GM12878 (cell line): ENCODE data around the gene VCP. TPM values are rescaled to one million over a fixed set of nuclear protein-coding genes. Genes with fewer than 3 reads are reported as not detected.

ENCODE experiments used
- ASH2L ChIP-seq: fragments of 300-600, 200-600 bp; sonication (generic); IDR thresholded peaks from 2 replicates; pipeline ENCODE4 v1.6.1; 2017; ENCODE audit warnings: low read depth, mild to moderate bottlenecking, borderline replicate concordance
- ATF2 ChIP-seq: IDR thresholded peaks from 2 replicates; pipeline ENCODE4 v1.6.1; 2012; ENCODE audit warnings: low read length, inconsistent platforms
- CBFB ChIP-seq: IDR thresholded peaks from 2 replicates; pipeline ENCODE4 v1.6.1; 2016; ENCODE audit warnings: antibody characterized with exemption, low read depth
- FOS ChIP-seq: IDR thresholded peaks from 3 replicates; pipeline ENCODE4 v1.6.1; 2011; ENCODE audit warnings: borderline replicate concordance; ENCODE audit not compliant: insufficient read length; ENCODE audit errors: extremely low read depth
- GATAD2B ChIP-seq: fragments of 450-650 bp; conservative IDR thresholded peaks from 2 replicates; pipeline ENCODE4 v1.6.1; 2017; ENCODE audit warnings: low read depth, mild to moderate bottlenecking, moderate library complexity
- IKZF2 ChIP-seq, 2 experiments: fragments of 450-650 bp; IDR thresholded peaks; 2 replicates each; pipeline ENCODE4 v1.6.1; 2017; ENCODE audit warnings: mild to moderate bottlenecking in 2 of 2, moderate library complexity in 2 of 2
- MEF2A ChIP-seq: IDR thresholded peaks from 2 replicates; pipeline ENCODE4 v1.6.1; 2011; ENCODE audit warnings: low read depth, mild to moderate bottlenecking, low read length, moderate library complexity; ENCODE audit not compliant: insufficient read depth
- MXI1 ChIP-seq: fragments of 150-350 bp; IDR thresholded peaks from 2 replicates; pipeline ENCODE4 v1.6.1; 2011; ENCODE audit warnings: low read depth, mild to moderate bottlenecking, inconsistent platforms, low read length, improper control_type of control experiment
- PAX5 ChIP-seq: IDR thresholded peaks from 2 replicates; pipeline ENCODE4 v1.6.1; 2011; ENCODE audit warnings: low read depth, low read length, borderline replicate concordance
- RAD21 ChIP-seq: IDR thresholded peaks from 2 replicates; pipeline ENCODE4 v1.6.1; 2011; ENCODE audit warnings: mild to moderate bottlenecking, low read depth, low read length, moderate library complexity; ENCODE audit not compliant: insufficient read depth
- RBBP5 ChIP-seq: fragments of 200-600 bp; sonication (generic); conservative IDR thresholded peaks from 2 replicates; pipeline ENCODE4 v1.6.1; 2016
- SIN3A ChIP-seq: IDR thresholded peaks from 2 replicates; pipeline ENCODE4 v1.6.1; 2012; ENCODE audit warnings: low read depth, low read length, improper control_type of control experiment
- SMARCA5 ChIP-seq: fragments of 450-650 bp; IDR thresholded peaks from 2 replicates; pipeline ENCODE4 v1.6.1; 2017; ENCODE audit warnings: mild to moderate bottlenecking
- SPI1 ChIP-seq: IDR thresholded peaks from 2 replicates; pipeline ENCODE4 v1.6.1; 2011; ENCODE audit warnings: low read depth, mild to moderate bottlenecking, low read length, moderate library complexity, borderline replicate concordance; ENCODE audit not compliant: insufficient read depth
- ZNF24 ChIP-seq: fragments of 450-650 bp; IDR thresholded peaks from 2 replicates; pipeline ENCODE4 v1.6.1; 2017; ENCODE audit warnings: antibody characterized with exemption, mild to moderate bottlenecking
- polyA plus RNA-seq, 11 experiments: library from polyadenylated mRNA; depleted of rRNA in 4 of 11; unstranded in 6 of 11; stranded (reverse) in 5 of 11; fragments of >200 nt; fragmentation: Nextera tagmentation in 4 of 11; fragmentation: Illumina TruSeq in 1 of 11; extraction: Ambion mirVana in 4 of 11; extraction: Trizol in 1 of 11; gene quantifications; 1 replicate in 1 of 11; 2 replicates in 10 of 11; pipeline versions ENCODE4 v1.2.1 to v1.2.3, GENCODE V29; 2011 to 2016; ENCODE audit warnings: inconsistent platforms in 2 of 11, missing spikeins in 2 of 11, low read depth in 1 of 11
- total RNA-seq, 4 experiments: library from RNA; depleted of rRNA in 3 of 4; stranded (reverse); fragments of >200 nt in 3 of 4; fragmentation: Illumina TruSeq in 1 of 4; extraction: Trizol in 1 of 4; gene quantifications; 2 replicates each; pipeline versions ENCODE4 v1.2.1 to v1.2.3, GENCODE V29; 2013 to 2021
- TF ChIP-seq, protein P1 (sequence below): fragments of 450-650 bp; IDR thresholded peaks from 2 replicates; pipeline ENCODE4 v1.6.1; 2018; ENCODE audit warnings: borderline replicate concordance, mild to moderate bottlenecking; ENCODE audit not compliant: partially characterized antibody
- TF ChIP-seq, protein P2 (sequence below): fragments of 450-650 bp; IDR thresholded peaks from 2 replicates; pipeline ENCODE4 v1.6.1; 2017; ENCODE audit warnings: borderline replicate concordance
- TF ChIP-seq, protein P3 (sequence below): fragments of 450-650 bp; IDR thresholded peaks from 2 replicates; pipeline ENCODE4 v1.6.1; 2016; ENCODE audit warnings: mild to moderate bottlenecking
- TF ChIP-seq, protein P4 (sequence below): IDR thresholded peaks from 2 replicates; pipeline ENCODE4 v1.6.1; 2012; ENCODE audit warnings: mild to moderate bottlenecking, low read depth, low read length

Gene VCP
- total and polyA plus RNA-seq, 10 of the 15 experiments (the other 5 are each of a cell fraction or from before 2014, with no cell fraction given), result 7.4 to 327 (median 244) TPM

GRCh38 chr9:35102769-35103659, 30.6 kb upstream of the VCP start, which contains the start of gene STOML2 (continued):
- TF ChIP-seq RAD21, result no peak
- no peak for TF ChIP-seq FOS
- TF ChIP-seq, protein P1, sequence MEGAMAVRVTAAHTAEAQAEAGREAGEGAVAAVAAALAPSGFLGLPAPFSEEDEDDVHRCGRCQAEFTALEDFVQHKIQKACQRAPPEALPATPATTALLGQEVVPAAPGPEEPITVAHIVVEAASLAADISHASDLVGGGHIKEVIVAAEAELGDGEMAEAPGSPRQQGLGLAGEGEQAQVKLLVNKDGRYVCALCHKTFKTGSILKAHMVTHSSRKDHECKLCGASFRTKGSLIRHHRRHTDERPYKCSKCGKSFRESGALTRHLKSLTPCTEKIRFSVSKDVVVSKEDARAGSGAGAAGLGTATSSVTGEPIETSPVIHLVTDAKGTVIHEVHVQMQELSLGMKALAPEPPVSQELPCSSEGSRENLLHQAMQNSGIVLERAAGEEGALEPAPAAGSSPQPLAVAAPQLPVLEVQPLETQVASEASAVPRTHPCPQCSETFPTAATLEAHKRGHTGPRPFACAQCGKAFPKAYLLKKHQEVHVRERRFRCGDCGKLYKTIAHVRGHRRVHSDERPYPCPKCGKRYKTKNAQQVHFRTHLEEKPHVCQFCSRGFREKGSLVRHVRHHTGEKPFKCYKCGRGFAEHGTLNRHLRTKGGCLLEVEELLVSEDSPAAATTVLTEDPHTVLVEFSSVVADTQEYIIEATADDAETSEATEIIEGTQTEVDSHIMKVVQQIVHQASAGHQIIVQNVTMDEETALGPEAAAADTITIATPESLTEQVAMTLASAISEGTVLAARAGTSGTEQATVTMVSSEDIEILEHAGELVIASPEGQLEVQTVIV, result peak; percentile 52
- peak; percentile 50 to 73; a peak in 3 of 4 replicates for TF ChIP-seq IKZF2 (IDR thresholded peaks at IDR 0.05)
- TF ChIP-seq, protein P2, sequence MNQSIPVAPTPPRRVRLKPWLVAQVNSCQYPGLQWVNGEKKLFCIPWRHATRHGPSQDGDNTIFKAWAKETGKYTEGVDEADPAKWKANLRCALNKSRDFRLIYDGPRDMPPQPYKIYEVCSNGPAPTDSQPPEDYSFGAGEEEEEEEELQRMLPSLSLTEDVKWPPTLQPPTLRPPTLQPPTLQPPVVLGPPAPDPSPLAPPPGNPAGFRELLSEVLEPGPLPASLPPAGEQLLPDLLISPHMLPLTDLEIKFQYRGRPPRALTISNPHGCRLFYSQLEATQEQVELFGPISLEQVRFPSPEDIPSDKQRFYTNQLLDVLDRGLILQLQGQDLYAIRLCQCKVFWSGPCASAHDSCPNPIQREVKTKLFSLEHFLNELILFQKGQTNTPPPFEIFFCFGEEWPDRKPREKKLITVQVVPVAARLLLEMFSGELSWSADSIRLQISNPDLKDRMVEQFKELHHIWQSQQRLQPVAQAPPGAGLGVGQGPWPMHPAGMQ, result no peak
- peak; percentile 59; the same call in 1 of the 2 replicates for TF ChIP-seq CBFB
- no peak for TF ChIP-seq RBBP5
- TF ChIP-seq GATAD2B, result peak; percentile 76
- TF ChIP-seq, protein P3, sequence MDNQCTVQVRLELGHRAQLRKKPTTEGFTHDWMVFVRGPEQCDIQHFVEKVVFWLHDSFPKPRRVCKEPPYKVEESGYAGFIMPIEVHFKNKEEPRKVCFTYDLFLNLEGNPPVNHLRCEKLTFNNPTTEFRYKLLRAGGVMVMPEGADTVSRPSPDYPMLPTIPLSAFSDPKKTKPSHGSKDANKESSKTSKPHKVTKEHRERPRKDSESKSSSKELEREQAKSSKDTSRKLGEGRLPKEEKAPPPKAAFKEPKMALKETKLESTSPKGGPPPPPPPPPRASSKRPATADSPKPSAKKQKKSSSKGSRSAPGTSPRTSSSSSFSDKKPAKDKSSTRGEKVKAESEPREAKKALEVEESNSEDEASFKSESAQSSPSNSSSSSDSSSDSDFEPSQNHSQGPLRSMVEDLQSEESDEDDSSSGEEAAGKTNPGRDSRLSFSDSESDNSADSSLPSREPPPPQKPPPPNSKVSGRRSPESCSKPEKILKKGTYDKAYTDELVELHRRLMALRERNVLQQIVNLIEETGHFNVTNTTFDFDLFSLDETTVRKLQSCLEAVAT, result peak; percentile 76
- TF ChIP-seq MXI1, result peak; percentile 98
- TF ChIP-seq MEF2A, result no peak
- TF ChIP-seq ZNF24, result 0 out of 2 replicates have a peak, but pooled peaks have one; percentile 57
- peak; percentile 98 for TF ChIP-seq SIN3A
- no peak for TF ChIP-seq ATF2
- TF ChIP-seq, protein P4, sequence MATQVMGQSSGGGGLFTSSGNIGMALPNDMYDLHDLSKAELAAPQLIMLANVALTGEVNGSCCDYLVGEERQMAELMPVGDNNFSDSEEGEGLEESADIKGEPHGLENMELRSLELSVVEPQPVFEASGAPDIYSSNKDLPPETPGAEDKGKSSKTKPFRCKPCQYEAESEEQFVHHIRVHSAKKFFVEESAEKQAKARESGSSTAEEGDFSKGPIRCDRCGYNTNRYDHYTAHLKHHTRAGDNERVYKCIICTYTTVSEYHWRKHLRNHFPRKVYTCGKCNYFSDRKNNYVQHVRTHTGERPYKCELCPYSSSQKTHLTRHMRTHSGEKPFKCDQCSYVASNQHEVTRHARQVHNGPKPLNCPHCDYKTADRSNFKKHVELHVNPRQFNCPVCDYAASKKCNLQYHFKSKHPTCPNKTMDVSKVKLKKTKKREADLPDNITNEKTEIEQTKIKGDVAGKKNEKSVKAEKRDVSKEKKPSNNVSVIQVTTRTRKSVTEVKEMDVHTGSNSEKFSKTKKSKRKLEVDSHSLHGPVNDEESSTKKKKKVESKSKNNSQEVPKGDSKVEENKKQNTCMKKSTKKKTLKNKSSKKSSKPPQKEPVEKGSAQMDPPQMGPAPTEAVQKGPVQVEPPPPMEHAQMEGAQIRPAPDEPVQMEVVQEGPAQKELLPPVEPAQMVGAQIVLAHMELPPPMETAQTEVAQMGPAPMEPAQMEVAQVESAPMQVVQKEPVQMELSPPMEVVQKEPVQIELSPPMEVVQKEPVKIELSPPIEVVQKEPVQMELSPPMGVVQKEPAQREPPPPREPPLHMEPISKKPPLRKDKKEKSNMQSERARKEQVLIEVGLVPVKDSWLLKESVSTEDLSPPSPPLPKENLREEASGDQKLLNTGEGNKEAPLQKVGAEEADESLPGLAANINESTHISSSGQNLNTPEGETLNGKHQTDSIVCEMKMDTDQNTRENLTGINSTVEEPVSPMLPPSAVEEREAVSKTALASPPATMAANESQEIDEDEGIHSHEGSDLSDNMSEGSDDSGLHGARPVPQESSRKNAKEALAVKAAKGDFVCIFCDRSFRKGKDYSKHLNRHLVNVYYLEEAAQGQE, result no peak
- TF ChIP-seq PAX5, result peak; percentile 22; the same call in 1 of the 2 replicates
- TF ChIP-seq ASH2L, result no peak
- TF ChIP-seq SPI1, result peak; percentile 26; the same call in 1 of the 2 replicates
- peak; percentile 54; the same call in 1 of the 2 replicates for TF ChIP-seq SMARCA5
